HepG2 (cell line): ENCODE measurements around the gene CMTM8. TPM values are rescaled to one million over a fixed set of nuclear protein-coding genes. Genes with fewer than 3 reads are reported as not detected.

ENCODE experiments used
- FOXK1 ChIP-seq: sonication (generic); formaldehyde crosslinking; IDR thresholded peaks from 2 replicates; pipeline ENCODE4 v1.4.0; 2020; ENCODE audit warnings: low read depth, missing genetic modification reagents, borderline replicate concordance
- HDAC1 ChIP-seq: sonication (generic); formaldehyde crosslinking; IDR thresholded peaks from 2 replicates; pipeline ENCODE4 v1.5.1; 2020; ENCODE audit warnings: mild to moderate bottlenecking, missing genetic modification reagents
- HDAC2 ChIP-seq: sonication (generic); formaldehyde crosslinking; IDR thresholded peaks from 2 replicates; pipeline ENCODE4 v1.4.0; 2020; ENCODE audit warnings: missing genetic modification reagents
- KDM1A ChIP-seq: IDR thresholded peaks from 2 replicates; pipeline ENCODE4 v1.6.1; 2016; ENCODE audit warnings: missing compliant biosample characterization
- MTA1 ChIP-seq: sonication (generic); formaldehyde crosslinking; IDR thresholded peaks from 2 replicates; pipeline ENCODE4 v1.4.0; 2020; ENCODE audit warnings: missing genetic modification reagents, mild to moderate bottlenecking, borderline replicate concordance
- SALL1 ChIP-seq: sonication (generic); formaldehyde crosslinking; IDR thresholded peaks from 2 replicates; pipeline ENCODE4 v1.8.0; 2022; ENCODE audit warnings: mild to moderate bottlenecking, missing genetic modification reagents
- THYN1 ChIP-seq: sonication (generic); formaldehyde crosslinking; IDR thresholded peaks from 2 replicates; pipeline ENCODE4 v1.8.1; 2023; ENCODE audit warnings: low read depth, mild to moderate bottlenecking, moderate library complexity, missing genetic modification reagents, borderline replicate concordance
- ZNF792 ChIP-seq: IDR thresholded peaks from 2 replicates; pipeline ENCODE4 v1.6.1; 2016
- ZNF816 ChIP-seq: sonication (generic); formaldehyde crosslinking; IDR thresholded peaks from 2 replicates; pipeline ENCODE4 v1.8.0; 2022; ENCODE audit warnings: missing genetic modification reagents, mild to moderate bottlenecking, borderline replicate concordance
- polyA plus RNA-seq, 8 experiments: library from polyadenylated mRNA; depleted of rRNA in 3 of 8; stranded (reverse) in 7 of 8; unstranded in 1 of 8; fragments of >200 nt; fragmentation: Illumina TruSeq in 4 of 8; extraction: Trizol in 4 of 8; gene quantifications; 2 replicates each; pipeline versions ENCODE4 v1.2.1 to v1.2.3, GENCODE V29; 2011 to 2016; ENCODE audit warnings: low read depth in 4 of 8, missing spikeins in 1 of 8, mixed read lengths in 1 of 8; ENCODE audit not compliant: insufficient read depth in 1 of 8
- total RNA-seq, 5 experiments: library from RNA; depleted of rRNA; stranded (reverse); fragments of >200 nt; fragmentation: Illumina TruSeq; extraction: Trizol; gene quantifications; 2 replicates each; pipeline ENCODE4 v1.2.3, GENCODE V29; 2016; ENCODE audit warnings: low read depth in 1 of 5
- TF ChIP-seq, protein P1 (sequence below): IDR thresholded peaks from 2 replicates; pipeline ENCODE4 v1.6.1; 2012; ENCODE audit warnings: low read depth, low read length, improper control_type of control experiment
- TF ChIP-seq, protein P2 (sequence below): IDR thresholded peaks from 2 replicates; pipeline ENCODE4 v1.6.1; 2016; ENCODE audit warnings: low read depth, control low read depth
- TF ChIP-seq, protein P3 (sequence below): conservative IDR thresholded peaks from 2 replicates; pipeline ENCODE4 v1.6.1; 2018; ENCODE audit warnings: missing genetic modification reagents
- TF ChIP-seq, protein P4 (sequence below), 2 experiments: sonication (generic) in 1 of 2; formaldehyde crosslinking in 1 of 2; IDR thresholded peaks; 2 replicates each; pipeline versions ENCODE4 v1.4.0 to v1.6.1; 2018 to 2020; ENCODE audit warnings: missing genetic modification reagents in 2 of 2, borderline replicate concordance in 1 of 2, low read depth in 1 of 2, mild to moderate bottlenecking in 1 of 2, missing biosample characterization in 1 of 2
- TF ChIP-seq, protein P5 (sequence below): sonication (generic); formaldehyde crosslinking; IDR thresholded peaks from 2 replicates; pipeline ENCODE4 v1.8.0; 2023; ENCODE audit warnings: mild to moderate bottlenecking, missing genetic modification reagents
- TF ChIP-seq, protein P6 (sequence below): IDR thresholded peaks from 2 replicates; pipeline ENCODE4 v1.6.1; 2018; ENCODE audit warnings: missing genetic modification reagents, mild to moderate bottlenecking, missing compliant biosample characterization
- TF ChIP-seq, protein P7 (sequence below): sonication (generic); formaldehyde crosslinking; IDR thresholded peaks from 2 replicates; pipeline ENCODE4 v1.4.0; 2020; ENCODE audit warnings: mild to moderate bottlenecking, missing genetic modification reagents

CMTM8 gene
- total and polyA plus RNA-seq, 2 of the 13 experiments (the other 11 are each of a cell fraction or from before 2014, with no cell fraction given): 8.9 to 15.8 TPM

DNA sequence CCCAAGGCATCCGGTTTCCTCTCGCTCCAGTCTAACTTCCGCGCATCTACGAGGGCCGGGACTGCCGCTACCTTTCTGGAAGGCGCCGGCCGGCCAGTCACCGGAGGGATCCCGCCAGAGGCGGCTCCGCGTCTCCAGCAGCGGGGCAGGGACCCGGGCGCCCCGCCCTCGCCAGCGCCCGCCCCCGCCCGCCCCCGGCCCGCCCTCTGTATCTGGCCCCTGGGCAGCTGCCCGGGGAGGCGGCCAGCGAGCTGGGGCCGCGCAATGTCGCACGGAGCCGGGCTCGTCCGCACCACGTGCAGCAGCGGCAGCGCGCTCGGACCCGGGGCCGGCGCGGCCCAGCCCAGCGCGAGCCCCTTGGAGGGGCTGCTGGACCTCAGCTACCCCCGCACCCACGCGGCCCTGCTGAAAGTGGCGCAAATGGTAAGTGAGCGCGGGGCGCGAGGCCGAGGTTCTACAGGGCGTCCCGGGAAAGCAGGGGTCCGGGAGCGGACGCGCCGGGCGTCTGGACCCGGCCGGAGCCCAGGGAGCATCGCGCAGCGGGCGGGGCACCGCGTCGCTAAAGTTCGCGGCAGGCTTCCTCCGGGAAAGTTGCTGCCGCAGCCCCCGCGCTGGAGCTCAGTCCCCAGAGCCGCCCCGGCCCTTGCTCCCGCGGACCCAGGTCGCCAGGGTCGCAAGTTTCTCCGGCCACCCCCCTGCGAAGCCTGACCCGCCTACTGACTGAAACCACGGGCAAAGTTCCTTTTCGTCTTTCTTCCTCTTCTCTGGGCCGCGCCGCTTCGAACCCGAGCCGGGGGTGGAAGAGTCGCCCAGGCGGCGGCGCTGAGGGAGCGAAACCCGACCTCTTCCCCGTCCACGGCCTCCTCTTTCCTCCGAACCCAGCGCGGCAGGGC lies 153.4 kb downstream of the CMTM8 start, which contains the start of gene CMTM7 (continued):
- peak; percentile 45 for TF ChIP-seq SALL1 (CRISPR knock-in tag)
- TF ChIP-seq ZNF816 (CRISPR knock-in tag): no peak
- TF ChIP-seq, protein P1, sequence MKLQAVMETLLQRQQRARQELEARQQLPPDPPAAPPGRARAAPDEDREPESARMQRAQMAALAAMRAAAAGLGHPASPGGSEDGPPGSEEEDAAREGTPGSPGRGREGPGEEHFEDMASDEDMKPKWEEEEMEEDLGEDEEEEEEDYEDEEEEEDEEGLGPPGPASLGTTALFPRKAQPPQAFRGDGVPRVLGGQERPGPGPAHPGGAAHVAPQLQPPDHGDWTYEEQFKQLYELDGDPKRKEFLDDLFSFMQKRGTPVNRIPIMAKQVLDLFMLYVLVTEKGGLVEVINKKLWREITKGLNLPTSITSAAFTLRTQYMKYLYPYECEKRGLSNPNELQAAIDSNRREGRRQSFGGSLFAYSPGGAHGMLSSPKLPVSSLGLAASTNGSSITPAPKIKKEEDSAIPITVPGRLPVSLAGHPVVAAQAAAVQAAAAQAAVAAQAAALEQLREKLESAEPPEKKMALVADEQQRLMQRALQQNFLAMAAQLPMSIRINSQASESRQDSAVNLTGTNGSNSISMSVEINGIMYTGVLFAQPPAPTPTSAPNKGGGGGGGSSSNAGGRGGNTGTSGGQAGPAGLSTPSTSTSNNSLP: no peak
- TF ChIP-seq, protein P2, sequence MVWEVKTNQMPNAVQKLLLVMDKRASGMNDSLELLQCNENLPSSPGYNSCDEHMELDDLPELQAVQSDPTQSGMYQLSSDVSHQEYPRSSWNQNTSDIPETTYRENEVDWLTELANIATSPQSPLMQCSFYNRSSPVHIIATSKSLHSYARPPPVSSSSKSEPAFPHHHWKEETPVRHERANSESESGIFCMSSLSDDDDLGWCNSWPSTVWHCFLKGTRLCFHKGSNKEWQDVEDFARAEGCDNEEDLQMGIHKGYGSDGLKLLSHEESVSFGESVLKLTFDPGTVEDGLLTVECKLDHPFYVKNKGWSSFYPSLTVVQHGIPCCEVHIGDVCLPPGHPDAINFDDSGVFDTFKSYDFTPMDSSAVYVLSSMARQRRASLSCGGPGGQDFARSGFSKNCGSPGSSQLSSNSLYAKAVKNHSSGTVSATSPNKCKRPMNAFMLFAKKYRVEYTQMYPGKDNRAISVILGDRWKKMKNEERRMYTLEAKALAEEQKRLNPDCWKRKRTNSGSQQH (CRISPR knock-in tag): no peak
- TF ChIP-seq FOXK1 (CRISPR knock-in tag): no peak
- no peak for TF ChIP-seq HDAC2 (CRISPR knock-in tag)
- TF ChIP-seq MTA1 (CRISPR knock-in tag): 0 out of 2 replicates have a peak, but pooled peaks have one; percentile 16
- TF ChIP-seq, protein P3, sequence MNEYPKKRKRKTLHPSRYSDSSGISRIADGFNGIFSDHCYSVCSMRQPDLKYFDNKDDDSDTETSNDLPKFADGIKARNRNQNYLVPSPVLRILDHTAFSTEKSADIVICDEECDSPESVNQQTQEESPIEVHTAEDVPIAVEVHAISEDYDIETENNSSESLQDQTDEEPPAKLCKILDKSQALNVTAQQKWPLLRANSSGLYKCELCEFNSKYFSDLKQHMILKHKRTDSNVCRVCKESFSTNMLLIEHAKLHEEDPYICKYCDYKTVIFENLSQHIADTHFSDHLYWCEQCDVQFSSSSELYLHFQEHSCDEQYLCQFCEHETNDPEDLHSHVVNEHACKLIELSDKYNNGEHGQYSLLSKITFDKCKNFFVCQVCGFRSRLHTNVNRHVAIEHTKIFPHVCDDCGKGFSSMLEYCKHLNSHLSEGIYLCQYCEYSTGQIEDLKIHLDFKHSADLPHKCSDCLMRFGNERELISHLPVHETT (CRISPR knock-in tag): 0 out of 2 replicates have a peak, but pooled peaks have one; percentile 31
- TF ChIP-seq KDM1A (CRISPR knock-in tag): no peak
- TF ChIP-seq THYN1 (CRISPR knock-in tag): no peak
- TF ChIP-seq, protein P4, sequence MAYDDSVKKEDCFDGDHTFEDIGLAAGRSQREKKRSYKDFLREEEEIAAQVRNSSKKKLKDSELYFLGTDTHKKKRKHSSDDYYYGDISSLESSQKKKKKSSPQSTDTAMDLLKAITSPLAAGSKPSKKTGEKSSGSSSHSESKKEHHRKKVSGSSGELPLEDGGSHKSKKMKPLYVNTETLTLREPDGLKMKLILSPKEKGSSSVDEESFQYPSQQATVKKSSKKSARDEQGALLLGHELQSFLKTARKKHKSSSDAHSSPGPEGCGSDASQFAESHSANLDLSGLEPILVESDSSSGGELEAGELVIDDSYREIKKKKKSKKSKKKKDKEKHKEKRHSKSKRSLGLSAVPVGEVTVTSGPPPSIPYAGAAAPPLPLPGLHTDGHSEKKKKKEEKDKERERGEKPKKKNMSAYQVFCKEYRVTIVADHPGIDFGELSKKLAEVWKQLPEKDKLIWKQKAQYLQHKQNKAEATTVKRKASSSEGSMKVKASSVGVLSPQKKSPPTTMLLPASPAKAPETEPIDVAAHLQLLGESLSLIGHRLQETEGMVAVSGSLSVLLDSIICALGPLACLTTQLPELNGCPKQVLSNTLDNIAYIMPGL (CRISPR knock-in tag; IDR thresholded peaks at IDR 0.05; ENCODE audit: borderline replicate concordance in 1 of 2, low read depth in 1 of 2): peak; percentile 52 to 84; a peak in 3 of 4 replicates
- TF ChIP-seq, protein P5, sequence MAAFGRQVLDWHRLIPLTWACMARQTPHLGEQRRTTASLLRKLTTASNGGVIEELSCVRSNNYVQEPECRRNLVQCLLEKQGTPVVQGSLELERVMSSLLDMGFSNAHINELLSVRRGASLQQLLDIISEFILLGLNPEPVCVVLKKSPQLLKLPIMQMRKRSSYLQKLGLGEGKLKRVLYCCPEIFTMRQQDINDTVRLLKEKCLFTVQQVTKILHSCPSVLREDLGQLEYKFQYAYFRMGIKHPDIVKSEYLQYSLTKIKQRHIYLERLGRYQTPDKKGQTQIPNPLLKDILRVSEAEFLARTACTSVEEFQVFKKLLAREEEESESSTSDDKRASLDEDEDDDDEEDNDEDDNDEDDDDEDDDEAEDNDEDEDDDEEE (CRISPR knock-in tag): peak; percentile 51
- TF ChIP-seq, protein P6, sequence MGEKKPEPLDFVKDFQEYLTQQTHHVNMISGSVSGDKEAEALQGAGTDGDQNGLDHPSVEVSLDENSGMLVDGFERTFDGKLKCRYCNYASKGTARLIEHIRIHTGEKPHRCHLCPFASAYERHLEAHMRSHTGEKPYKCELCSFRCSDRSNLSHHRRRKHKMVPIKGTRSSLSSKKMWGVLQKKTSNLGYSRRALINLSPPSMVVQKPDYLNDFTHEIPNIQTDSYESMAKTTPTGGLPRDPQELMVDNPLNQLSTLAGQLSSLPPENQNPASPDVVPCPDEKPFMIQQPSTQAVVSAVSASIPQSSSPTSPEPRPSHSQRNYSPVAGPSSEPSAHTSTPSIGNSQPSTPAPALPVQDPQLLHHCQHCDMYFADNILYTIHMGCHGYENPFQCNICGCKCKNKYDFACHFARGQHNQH (CRISPR knock-in tag): no peak
- TF ChIP-seq HDAC1 (CRISPR knock-in tag): peak; percentile 55; the same call in 1 of the 2 replicates
- TF ChIP-seq, protein P7, sequence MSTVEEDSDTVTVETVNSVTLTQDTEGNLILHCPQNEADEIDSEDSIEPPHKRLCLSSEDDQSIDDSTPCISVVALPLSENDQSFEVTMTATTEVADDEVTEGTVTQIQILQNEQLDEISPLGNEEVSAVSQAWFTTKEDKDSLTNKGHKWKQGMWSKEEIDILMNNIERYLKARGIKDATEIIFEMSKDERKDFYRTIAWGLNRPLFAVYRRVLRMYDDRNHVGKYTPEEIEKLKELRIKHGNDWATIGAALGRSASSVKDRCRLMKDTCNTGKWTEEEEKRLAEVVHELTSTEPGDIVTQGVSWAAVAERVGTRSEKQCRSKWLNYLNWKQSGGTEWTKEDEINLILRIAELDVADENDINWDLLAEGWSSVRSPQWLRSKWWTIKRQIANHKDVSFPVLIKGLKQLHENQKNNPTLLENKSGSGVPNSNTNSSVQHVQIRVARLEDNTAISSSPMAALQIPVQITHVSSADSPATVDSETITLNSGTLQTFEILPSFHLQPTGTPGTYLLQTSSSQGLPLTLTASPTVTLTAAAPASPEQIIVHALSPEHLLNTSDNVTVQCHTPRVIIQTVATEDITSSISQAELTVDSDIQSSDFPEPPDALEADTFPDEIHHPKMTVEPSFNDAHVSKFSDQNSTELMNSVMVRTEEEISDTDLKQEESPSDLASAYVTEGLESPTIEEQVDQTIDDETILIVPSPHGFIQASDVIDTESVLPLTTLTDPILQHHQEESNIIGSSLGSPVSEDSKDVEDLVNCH (CRISPR knock-in tag): no peak
- 0 out of 2 replicates have a peak, but pooled peaks have one; percentile 20 for TF ChIP-seq ZNF792 (CRISPR knock-in tag)
